GM10248 (cell line): ENCODE measurements around the gene ARHGAP27.

ENCODE experiments used
- CTCF ChIA-PET: fragments of 300-600 bp; sonication (Branson Sonifier 250); formaldehyde crosslinking; extraction: SDS; loops from one replicate; lab custom pipeline; 2021; ENCODE audit warnings: antibody characterized with exemption; lab: Yijun Ruan, JAX
- POLR2A ChIA-PET: fragments of 350-650 bp; sonication (Branson Sonifier 250); formaldehyde crosslinking; extraction: SDS; loops from one replicate; lab custom pipeline; 2020; ENCODE audit warnings: antibody characterized with exemption; lab: Yijun Ruan, JAX
- DNase-seq: peaks from one replicate; pipeline ENCODE4 v3.0.0; 2012; ENCODE audit errors: extremely low spot score
- CTCF ChIP-seq: IDR thresholded peaks from 2 replicates; pipeline ENCODE4 v1.5.1; 2012; ENCODE audit warnings: mild to moderate bottlenecking, low read depth; ENCODE audit errors: extremely low read depth, missing control alignments, control extremely low read depth

Gene ARHGAP27

GRCh38 chr17:45385331-45385997 is 47.2 kb downstream of the ARHGAP27 start:
- DNase-seq, result peak; percentile 89
- ChIA-PET POLR2A (no interaction called here), CTCF (interaction anchor here (0.7 to 20.9 kb wide), 37 partner anchors 11 to 250 kb away, joined by 3 to 497 read pairs (median 6); partner anchors contain the start of genes ACBD4, FMNL1 and MAP3K14)
- TF ChIP-seq CTCF, result peak; percentile 96

DNA sequence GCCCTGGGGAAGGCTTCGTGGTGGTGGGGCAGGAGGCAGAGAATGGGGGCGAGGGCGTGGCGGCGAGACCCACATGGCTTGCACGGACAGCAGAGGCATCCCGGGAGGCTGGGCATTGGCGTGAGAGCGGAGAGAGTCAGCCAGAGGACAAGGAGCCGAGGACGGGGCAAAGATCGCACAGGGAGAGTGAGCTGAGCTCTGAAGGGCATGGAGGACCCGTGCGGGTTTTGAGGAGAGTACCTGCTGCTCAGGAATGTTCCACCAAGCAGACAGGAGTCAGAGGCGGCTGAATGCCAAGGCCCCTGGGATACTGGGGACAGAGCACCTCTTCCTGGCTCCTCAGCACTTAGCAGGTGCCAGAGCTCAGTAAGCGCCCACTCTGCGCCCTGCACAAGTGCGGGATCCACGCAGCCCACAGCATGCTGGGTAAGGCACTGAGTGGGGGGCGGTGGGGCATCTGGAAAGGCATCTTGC is 47.8 kb downstream of the ARHGAP27 start:
- no peak for TF ChIP-seq CTCF
- no peak for DNase-seq
- ChIA-PET CTCF (interaction anchor here (0.7 to 20.9 kb wide), 38 partner anchors 10 to 249 kb away, joined by 3 to 497 read pairs (median 6); partner anchors contain the start of genes ACBD4, FMNL1 and MAP3K14), POLR2A (no interaction called here)

DNA sequence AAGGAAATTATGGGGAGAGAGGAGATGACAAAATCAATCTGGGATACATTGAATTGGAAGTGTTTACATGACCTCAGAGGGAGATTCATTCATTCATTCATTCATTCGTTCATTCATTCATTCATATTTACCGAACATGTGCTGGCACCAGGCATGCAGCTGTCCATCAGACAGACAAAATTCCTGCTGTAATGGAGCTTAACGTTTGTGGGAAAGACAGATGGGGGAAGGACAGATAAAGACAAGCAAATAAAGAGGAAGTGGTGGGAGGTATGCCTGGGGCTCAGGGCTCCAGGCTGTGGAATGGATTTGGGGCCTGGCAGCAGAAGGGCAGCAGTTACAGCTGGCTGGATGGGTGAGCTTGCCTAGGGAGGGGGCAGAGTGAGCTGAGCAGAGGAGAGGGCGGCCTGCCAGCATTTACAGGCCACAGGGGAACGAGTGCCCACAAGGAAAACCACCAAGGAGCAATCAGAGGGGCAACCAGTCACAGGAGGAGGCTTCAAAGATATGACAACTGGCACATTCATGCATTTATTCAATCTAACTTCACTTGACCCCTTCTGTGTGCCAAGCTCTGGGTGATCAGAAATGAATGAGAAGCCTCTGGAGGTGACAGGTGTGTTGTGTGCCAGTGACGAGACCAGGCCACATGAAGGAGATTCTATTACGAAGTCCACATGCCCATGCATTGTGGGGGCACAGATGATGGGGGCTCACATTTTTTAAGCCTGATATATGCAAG is 48.5 kb downstream of the ARHGAP27 start:
- ChIA-PET POLR2A (no interaction called here), CTCF (interaction anchor here (0.7 to 20.9 kb wide), 32 partner anchors 10 to 196 kb away, joined by 3 to 497 read pairs (median 8); partner anchors contain the start of genes FMNL1 and MAP3K14)
- no peak for TF ChIP-seq CTCF
- DNase-seq, result no peak

DNA sequence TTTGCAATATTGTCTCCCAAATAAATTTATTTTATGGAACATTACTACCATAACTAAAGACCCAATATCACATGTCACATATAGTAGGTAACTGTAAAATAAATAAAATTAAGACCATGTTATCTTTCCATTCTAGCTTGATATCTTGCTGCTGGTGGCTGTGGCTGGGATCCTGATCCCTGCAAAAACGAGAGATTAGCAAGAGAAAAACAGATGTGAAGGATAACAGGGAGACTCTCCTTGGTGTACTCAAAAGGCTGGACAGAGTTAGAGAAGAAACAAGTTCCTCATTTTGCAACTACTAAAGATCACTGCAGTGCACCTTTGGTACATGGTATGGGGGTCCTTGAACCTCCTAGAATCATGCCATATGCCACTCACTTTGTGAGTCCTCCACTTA is 49.7 kb downstream of the ARHGAP27 start:
- no peak for DNase-seq
- TF ChIP-seq CTCF, result no peak
- ChIA-PET POLR2A (no interaction called here), CTCF (interaction anchor here (1.2 to 20.9 kb wide), 6 partner anchors 8 to 185 kb away, joined by 4 to 497 read pairs (median 34); no protein-coding TSS in a partner anchor)

DNA sequence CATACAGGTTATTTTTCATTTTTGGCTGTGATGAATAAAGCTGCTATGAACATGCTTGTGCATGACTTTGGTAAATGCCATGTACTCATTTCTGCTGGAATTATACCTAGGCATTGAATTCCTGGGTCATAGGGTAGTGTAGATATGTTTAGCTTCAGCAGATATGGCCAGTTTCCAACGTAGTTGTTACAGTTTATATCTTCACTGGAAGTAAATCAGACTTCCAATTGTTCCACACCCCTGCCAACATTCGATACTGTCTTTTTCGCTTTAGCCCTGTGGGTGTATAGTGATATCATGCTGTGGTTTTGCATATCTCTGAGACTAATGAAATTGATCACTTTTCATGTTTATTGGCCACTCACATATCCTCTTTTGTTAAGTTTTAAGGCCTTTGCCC is 50.4 kb downstream of the ARHGAP27 start:
- POLR2A ChIA-PET, result no interaction called here
- no peak for TF ChIP-seq CTCF
- CTCF ChIA-PET, result interaction anchor here (3.0 to 20.9 kb wide), 3 partner anchors 14 to 163 kb away, joined by 11 to 497 read pairs (median 56); no protein-coding TSS in a partner anchor
- DNase-seq, result no peak

GRCh38 chr17:45380991-45381390 is 51.7 kb downstream of the ARHGAP27 start:
- DNase-seq, result no peak
- ChIA-PET CTCF (interaction anchor here (0.6 to 20.9 kb wide), 5 partner anchors 13 to 245 kb away, joined by 3 to 497 read pairs (median 7); partner anchors contain the start of gene ACBD4), POLR2A (interaction anchor here (0.5 to 0.6 kb wide), 2 partner anchors 71 to 227 kb away, joined by 3 to 5 read pairs; no protein-coding TSS in a partner anchor)
- no peak for TF ChIP-seq CTCF
